Hepatocyte (in vitro differentiated cells): ENCODE data around the gene LCE1A.

Source experiments
- EZH2 ChIP-seq: fragments of 200-600 bp; sonication (generic); IDR thresholded peaks from 2 replicates; pipeline ENCODE4 v1.6.1; 2016; ENCODE audit warnings: antibody characterized with exemption, mild to moderate bottlenecking, borderline replicate concordance
- EZH2phosphoT487 ChIP-seq: fragments of 200-600 bp; sonication (generic); IDR thresholded peaks from one replicate; pipeline ENCODE4 v1.6.1; 2018; ENCODE audit warnings: antibody characterized with exemption, mild to moderate bottlenecking, low read depth, moderate library complexity; ENCODE audit not compliant: unreplicated experiment, severe bottlenecking
- TF ChIP-seq, protein P1 (sequence below): fragments of 200-600 bp; sonication (generic); IDR thresholded peaks from 2 replicates; pipeline ENCODE4 v1.5.1; 2016; ENCODE audit warnings: antibody characterized with exemption, mild to moderate bottlenecking; ENCODE audit not compliant: poor library complexity

DNA sequence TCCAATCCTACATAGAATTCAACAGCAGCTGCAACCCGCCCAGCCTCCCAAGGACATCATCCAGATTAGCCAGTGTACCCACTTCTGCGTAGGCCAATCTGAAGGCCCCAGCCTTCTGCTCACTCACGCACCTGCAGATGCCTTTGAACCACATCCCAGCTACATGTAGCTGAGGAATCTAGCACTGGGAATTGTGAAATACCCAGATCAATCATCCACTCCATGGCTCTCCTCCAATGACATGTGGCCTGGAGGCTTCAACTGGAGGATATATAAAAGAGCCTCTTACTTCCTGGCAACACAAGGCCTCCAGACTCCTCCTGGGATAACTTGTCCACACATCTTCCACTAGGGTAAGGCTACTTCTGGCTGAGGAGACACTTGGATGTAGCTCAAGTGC is 15.3 kb downstream of the LCE1A start, which contains the start of gene LCE6A:
- TF ChIP-seq, protein P1, sequence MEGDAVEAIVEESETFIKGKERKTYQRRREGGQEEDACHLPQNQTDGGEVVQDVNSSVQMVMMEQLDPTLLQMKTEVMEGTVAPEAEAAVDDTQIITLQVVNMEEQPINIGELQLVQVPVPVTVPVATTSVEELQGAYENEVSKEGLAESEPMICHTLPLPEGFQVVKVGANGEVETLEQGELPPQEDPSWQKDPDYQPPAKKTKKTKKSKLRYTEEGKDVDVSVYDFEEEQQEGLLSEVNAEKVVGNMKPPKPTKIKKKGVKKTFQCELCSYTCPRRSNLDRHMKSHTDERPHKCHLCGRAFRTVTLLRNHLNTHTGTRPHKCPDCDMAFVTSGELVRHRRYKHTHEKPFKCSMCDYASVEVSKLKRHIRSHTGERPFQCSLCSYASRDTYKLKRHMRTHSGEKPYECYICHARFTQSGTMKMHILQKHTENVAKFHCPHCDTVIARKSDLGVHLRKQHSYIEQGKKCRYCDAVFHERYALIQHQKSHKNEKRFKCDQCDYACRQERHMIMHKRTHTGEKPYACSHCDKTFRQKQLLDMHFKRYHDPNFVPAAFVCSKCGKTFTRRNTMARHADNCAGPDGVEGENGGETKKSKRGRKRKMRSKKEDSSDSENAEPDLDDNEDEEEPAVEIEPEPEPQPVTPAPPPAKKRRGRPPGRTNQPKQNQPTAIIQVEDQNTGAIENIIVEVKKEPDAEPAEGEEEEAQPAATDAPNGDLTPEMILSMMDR: no peak
- TF ChIP-seq EZH2: no peak
- no peak for TF ChIP-seq EZH2phosphoT487
